ELR (cell line): ENCODE measurements around the gene ZNF267.
"Not testable (repeated sequence)": the region's sequence is repeated elsewhere in the genome, so short reads cannot be mapped to it uniquely, and the experiment has no call there.

Experiments used
- DNase-seq: peaks from one replicate; pipeline ENCODE4 v3.0.0-alpha.2; 2015; ENCODE audit warnings: low read depth

The ZNF267 gene

GRCh38 chr16:31879937-31880321 is 6.3 kb downstream of the ZNF267 start:
- no peak for DNase-seq

DNA sequence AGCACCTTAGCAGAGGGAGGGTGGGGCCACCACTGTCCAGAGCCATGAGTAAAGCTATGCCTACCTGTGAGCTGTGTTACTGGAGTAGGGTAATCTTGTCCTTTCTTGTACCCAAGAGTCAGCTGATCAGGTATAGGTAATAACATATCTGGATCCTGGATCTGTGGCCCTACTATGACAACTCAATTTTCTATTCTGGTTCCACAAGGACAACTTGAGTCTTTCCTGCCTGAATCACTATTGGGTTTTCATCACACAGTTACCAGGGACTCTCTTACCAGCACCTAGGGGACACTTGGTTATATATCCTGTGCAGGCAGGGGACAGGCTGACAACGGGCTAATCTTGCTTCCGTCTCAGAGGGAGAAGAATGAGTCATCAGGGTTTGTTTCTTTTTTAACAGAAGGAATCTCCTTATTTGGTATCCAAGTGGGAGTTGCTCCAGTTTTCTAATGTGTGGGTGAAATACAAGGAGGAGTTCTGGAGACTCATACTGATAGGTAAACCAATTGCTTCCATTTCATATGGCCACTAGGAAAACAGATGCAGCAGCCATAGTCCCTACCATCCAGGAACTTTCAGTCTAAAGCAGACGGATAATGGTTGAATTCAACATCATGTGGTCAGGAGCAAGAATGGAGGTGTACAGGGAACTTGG is 6.8 kb downstream of the ZNF267 start:
- peak; percentile 78 for DNase-seq

- no peak for DNase-seq
Observed at GRCh38 chr16:31886227-31886626, 12.6 kb downstream of the ZNF267 start.

- no peak for DNase-seq
Observed at GRCh38 chr16:31888735-31889134, 15.1 kb downstream of the ZNF267 start.

- DNase-seq, result not testable (repeated sequence)
Observed at GRCh38 chr16:31892111-31892510, 18.5 kb downstream of the ZNF267 start.

GRCh38 chr16:31893824-31894223 is 20.2 kb downstream of the ZNF267 start:
- no peak for DNase-seq

DNA sequence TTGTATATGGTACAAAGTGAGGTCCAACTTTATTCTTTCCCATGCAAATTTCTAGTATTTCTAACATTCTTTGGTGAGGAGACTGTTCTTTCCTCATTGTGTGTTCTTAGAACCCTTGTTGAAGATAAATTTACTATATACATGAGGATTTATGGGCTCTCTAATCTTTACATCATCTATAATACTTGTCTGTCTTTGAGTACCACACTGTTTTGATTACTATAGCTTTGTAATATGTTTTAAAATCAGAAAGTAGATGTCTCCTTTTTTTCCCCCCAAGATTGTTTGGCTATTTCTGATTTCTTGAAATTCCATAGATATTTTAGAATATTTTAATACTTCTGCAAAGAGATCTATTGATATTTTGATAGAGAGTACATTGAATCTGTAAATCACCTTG is 23.7 kb downstream of the ZNF267 start:
- DNase-seq, result no peak

DNA sequence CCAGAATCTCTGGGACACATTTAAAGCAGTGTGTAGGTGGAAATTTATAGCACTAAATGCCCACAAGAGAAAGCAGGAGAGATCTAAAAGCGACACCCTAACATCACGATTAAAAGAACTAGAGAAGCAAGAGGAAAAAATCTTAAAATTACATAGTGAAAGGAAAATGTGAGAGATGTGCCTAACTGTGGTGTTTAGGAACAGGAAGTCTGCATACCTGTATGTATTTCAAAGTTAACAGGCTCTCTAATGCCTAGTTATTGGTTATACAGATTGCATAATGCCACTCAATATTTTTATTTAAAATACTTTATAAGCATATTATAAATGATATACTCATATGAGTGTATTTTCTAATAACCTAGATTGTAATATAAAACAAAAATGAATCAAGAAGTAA is 25.9 kb downstream of the ZNF267 start:
- no peak for DNase-seq

DNA sequence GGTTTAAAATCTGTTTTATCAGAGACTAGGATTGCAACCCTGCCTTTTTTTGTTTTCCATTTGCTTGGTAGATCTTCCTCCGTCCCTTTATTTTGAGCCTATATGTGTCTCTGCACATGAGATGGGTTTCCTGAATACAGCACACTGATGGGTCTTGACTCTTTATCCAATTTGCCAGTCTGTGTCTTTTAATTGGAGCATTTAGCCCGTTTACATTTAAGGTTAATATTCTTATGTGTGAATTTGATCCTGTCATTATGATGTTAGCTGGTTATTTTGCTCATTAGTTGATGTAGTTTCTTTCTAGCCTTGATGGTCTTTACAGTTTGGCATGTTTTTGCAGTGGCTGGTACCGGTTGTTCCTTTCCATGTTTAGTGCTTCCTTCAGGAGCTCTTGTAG is 31.0 kb downstream of the ZNF267 start:
- DNase-seq, result not testable (repeated sequence)

DNA sequence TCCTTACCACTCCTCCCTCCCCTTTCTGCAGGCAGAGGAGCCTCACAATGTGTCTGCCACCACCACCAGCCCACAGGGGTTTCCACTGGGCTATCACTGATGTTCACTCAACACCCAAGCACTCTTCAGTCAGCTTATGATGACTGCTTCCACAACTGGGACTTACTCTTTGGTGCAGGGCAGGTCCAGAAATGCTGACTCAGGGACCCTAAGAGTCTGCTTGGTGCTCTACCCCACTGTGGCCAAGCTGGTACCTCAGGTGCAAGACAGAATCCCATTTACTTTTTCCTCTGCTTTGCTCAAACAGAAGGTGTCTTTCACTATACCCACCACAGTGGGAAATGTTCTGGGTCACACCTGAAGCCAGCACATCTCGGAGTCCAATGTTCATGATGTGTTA is 40.1 kb downstream of the ZNF267 start:
- DNase-seq, result no peak

GRCh38 chr16:31916056-31916488 is 42.5 kb downstream of the ZNF267 start:
- DNase-seq, result no peak

DNA sequence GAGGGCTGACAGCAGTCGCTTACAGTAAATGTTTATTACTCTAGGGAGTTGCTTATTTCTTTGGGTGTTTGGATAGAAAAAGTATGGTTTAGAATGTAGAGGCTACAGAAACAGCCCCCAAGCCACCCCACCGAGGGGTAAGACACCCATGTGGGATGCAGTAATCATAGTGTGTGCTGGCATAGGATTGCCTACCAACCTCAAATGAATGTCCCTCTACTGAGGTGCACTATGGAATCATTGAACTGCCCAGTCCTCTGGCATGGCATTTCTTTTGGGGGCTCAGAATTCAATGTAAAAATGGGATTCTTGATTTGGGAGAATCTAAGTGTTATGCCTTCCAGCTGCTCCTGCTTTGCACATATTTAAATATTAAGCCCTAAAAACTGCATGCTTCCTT is 46.8 kb downstream of the ZNF267 start:
- DNase-seq, result no peak

- not testable (repeated sequence) for DNase-seq
Observed at GRCh38 chr16:31951806-31952205, 78.2 kb downstream of the ZNF267 start.

- DNase-seq, result not testable (repeated sequence)
Observed at GRCh38 chr16:31952206-31952605, 78.6 kb downstream of the ZNF267 start.

- DNase-seq, result not testable (repeated sequence)
Observed at GRCh38 chr16:31956221-31956620, 82.6 kb downstream of the ZNF267 start.

- DNase-seq, result not testable (repeated sequence)
Observed at GRCh38 chr16:31960186-31960910, 86.7 kb downstream of the ZNF267 start.
